ENCODE data around the gene TTLL3. TPM values are rescaled to one million over a fixed set of nuclear protein-coding genes. Genes with fewer than 3 reads are reported as not detected.
"Not testable (repeated sequence)": the region's sequence is repeated elsewhere in the genome, so short reads cannot be mapped to it uniquely, and the experiment has no call there.

The TTLL3 gene
- 2.6 and 3.3 TPM in 2 replicates for total RNA-seq (2014; rRNA removed; shearing (Covaris generic))

- DNase-seq (ENCODE audit: low read depth), result peak; percentile 63
Observed at GRCh38 chr3:9809615-9810432, at the start of gene TTLL3. Gene TTLL3 (plus strand): TSS chr3:9810262. CDS start chr3:9810662, 400 bp downstream.

GRCh38 chr3:9760779-9761505, 49.1 kb upstream of the TTLL3 start:
- DNase-seq (ENCODE audit: low read depth), result no peak

GRCh38 chr3:9761919-9762318, 48.1 kb upstream of the TTLL3 start:
- DNase-seq (ENCODE audit: low read depth), result no peak

GRCh38 chr3:9762871-9763270, 47.2 kb upstream of the TTLL3 start:
- DNase-seq (ENCODE audit: low read depth), result no peak

GRCh38 chr3:9765865-9766264, 44.2 kb upstream of the TTLL3 start:
- DNase-seq (ENCODE audit: low read depth), result no peak

GRCh38 chr3:9767418-9767817, 42.6 kb upstream of the TTLL3 start:
- DNase-seq (ENCODE audit: low read depth), result no peak

- DNase-seq (ENCODE audit: low read depth), result no peak
Observed at GRCh38 chr3:9768141-9768775, 41.8 kb upstream of the TTLL3 start.

GRCh38 chr3:9769012-9769411, 41.0 kb upstream of the TTLL3 start:
- no peak for DNase-seq (ENCODE audit: low read depth)

DNA sequence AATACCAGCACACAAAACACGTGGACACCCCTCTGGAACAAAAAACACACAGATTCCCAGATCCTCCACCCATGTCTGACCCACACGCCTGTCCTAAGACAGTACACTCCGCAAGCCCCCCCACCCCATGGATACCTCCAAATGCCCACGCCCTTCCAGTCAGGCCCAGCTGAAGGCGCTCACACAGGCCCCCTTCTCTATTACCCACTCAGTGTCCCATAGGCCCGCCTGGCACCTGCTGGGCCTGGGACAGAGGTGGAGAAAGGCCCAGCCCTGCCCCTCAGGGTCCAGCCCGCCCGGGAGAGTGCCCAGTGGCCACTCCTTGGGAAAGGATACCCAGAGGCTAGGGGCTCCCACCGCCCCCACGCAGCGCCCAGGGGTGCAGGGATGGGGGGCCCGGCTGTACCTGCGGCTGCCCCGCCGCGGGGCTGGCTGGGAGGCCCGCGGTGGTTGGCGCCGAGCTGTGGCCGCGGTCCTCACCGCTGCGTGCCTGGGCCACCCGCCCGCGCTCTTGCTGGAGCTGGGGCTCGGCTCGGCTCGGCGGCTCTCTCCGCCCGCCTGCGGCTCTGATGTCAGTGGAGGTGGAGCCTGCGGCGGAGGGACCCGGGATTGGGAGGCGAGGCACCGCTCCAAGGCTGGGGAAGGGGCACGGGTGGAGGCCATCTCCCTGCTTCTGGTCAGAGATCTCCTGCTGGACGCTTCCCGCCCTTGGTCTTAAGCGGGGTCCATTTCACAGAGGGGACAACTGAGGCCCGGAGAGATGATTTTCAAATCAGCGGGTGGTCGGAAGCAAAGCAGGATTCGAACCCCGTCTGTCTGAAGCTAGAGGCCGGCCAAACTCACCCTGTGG, 40.4 kb upstream of the TTLL3 start, which contains the start of gene CAMK1:
Gene CAMK1, minus strand, starts transcription at position 522 of the 850 bp plus-strand sequence. CDS start 2,198 bp downstream, outside the sequence.
- DNase-seq (ENCODE audit: low read depth), result peak; percentile 51

DNA sequence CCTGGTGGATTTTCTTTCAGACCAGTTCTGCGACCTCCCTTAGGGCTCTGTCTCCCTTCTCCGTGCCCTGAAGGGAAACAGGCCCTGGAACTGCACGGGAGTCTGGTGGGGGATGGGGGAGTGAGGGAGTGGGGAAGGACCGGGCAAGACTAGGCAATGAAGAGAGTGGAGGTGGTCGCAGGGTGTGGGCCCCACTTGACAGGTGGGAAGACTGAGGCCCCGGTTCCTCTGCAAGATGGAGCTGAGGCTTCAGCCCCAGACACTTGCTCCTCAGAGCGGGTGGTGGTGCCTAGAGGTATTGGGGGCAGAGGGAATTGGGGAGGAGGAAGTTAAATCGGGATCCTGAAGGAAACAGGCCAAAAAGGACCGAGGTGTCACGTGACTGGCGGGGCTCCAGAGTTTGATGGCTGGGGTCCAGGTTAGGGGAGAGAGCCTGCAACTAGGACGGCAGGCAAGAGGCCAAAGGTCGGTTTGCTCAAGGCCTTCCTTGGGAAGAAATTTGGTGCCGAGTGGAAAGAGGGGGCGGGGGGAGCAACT, 39.7 kb upstream of the TTLL3 start:
- DNase-seq (ENCODE audit: low read depth), result no peak

GRCh38 chr3:9771007-9771406, 39.1 kb upstream of the TTLL3 start:
- DNase-seq (ENCODE audit: low read depth), result not testable (repeated sequence)

DNA sequence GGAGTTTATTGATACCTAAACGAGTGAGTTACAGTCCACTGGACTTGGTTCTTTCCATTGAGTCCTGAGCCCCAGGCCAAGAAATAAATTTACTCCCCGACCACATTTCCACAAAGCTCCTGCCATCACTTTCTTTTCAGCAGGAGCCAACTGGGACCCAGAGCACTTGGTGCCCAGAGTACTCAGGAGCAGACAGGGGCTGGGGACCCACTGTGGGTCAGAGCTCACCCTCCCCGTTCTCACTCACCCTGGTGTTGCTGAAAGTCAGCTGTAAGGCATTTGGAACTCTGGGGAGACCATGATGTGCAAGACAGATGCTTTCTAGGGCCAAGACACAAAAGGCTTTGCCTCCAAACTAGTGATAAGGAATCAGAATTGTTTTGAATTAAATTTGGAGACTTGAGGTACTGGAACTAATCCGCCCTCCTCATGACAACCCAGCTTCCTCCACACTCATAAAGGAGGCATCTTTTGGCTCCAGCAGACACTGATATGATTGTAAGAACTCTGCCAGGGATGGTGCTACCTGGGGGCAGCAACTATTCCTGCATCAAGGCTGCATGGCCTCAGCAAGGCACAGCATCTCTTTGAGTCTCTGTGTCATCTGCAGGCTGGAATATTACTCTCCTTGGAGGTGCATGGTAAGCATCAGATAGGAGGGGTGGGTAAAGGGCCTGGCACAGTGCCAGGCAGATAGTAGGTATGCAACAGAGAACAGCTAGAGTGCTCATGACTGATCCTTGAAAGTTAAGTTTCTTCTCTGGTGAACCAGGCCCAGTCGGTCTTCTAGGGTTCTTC, 33.0 kb upstream of the TTLL3 start:
- no peak for DNase-seq (ENCODE audit: low read depth)

DNA sequence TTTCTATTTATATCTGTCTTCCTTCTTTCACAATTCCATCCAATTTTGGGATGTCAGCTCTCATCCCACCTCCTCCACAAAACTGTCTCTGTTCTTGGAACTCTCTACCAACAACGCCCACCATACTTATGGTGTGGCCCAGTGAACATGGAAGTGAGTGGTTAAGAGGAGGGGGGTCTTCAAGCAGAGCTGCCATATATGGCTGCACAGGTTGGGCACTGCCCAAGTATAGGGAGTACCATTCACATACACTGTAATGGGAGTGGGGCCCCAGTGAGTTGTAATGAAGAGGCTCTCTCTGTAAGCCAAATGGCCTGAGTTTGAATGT, 32.4 kb upstream of the TTLL3 start:
- DNase-seq (ENCODE audit: low read depth), result no peak

GRCh38 chr3:9778143-9779074, 31.7 kb upstream of the TTLL3 start:
- DNase-seq (ENCODE audit: low read depth), result peak; percentile 40

- no peak for DNase-seq (ENCODE audit: low read depth)
Observed at GRCh38 chr3:9779075-9779593, 30.9 kb upstream of the TTLL3 start.

GRCh38 chr3:9779721-9780457, 30.2 kb upstream of the TTLL3 start:
- no peak for DNase-seq (ENCODE audit: low read depth)

DNA sequence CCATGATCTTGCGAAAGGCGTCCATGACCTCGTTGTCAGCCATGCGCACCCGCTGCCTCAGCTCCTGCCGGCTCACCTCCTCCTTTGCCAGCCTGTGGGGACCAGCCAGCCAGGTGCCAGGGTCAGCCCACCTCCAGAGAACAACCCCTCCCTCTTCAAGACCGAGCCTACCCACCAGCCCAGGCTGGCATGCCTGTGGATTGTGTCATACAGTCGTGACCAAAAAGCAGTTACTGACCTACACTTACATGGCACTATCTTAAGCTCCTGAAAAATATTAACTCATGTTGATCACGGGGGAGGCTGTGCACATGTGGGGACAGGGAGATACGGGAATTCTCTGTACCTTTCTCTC, 29.6 kb upstream of the TTLL3 start:
- DNase-seq (ENCODE audit: low read depth), result peak; percentile 27

GRCh38 chr3:9780910-9781309, 29.2 kb upstream of the TTLL3 start:
- no peak for DNase-seq (ENCODE audit: low read depth)

GRCh38 chr3:9781551-9781950, 28.5 kb upstream of the TTLL3 start:
- DNase-seq (ENCODE audit: low read depth), result no peak

All from M059J (cell line).